Prostate gland (tissue), 2 donors: ENCODE results near the gene ZNF528. TPM values are rescaled to one million over a fixed set of nuclear protein-coding genes. Genes with fewer than 3 reads are reported as not detected.

Source experiments
- DNase-seq: peaks from one replicate; pipeline ENCODE4 v3.0.0-alpha.2; 2019; ENCODE audit warnings: low spot score
- H3K27ac ChIP-seq, 2 donors: fragments of 200-600 bp; sonication (generic); 2 replicates each; pipeline ENCODE4 v1.5.1; 2017 to 2019
- H3K27me3 ChIP-seq: fragments of 200-600 bp; sonication (generic); replicated peaks from 2 replicates; pipeline ENCODE4 v1.5.1; 2019; ENCODE audit not compliant: insufficient read depth
- H3K36me3 ChIP-seq, 2 donors: fragments of 200-600 bp; sonication (generic); 1 replicate in 1 of 2; 2 replicates in 1 of 2; pipeline versions ENCODE4 v1.5.1 to v1.8.1; 2017 to 2019
- H3K4me1 ChIP-seq: fragments of 200-600 bp; sonication (generic); replicated peaks from 2 replicates; pipeline ENCODE4 v1.5.1; 2019
- H3K4me3 ChIP-seq, 2 donors: fragments of 200-600 bp; sonication (generic); 2 replicates each; pipeline ENCODE4 v1.5.1; 2017 to 2019
- H3K9me3 ChIP-seq: fragments of 200-600 bp; sonication (generic); 2 replicates; pipeline ENCODE4 v1.5.1; 2017
- POLR2A ChIP-seq: fragments of 450-650 bp; IDR thresholded peaks from one replicate; pipeline ENCODE4 v1.6.1; 2016; ENCODE audit warnings: antibody characterized with exemption, mild to moderate bottlenecking
- POLR2AphosphoS5 ChIP-seq: sonication (generic); formaldehyde crosslinking; IDR thresholded peaks from one replicate; pipeline ENCODE4 v1.6.1; 2017; ENCODE audit warnings: antibody characterized with exemption
- WGBS: methylation state at CpG from one replicate; pipeline ENCODE4 v1.1.5; 2018; 5-methylcytosine and 5-hydroxymethylcytosine counted together
- intact Hi-C: fragments of 100-400 bp; cut with DNase I; formaldehyde crosslinking; loops from one replicate; pipeline ENCODE4 v1.14.2; 2022
- small RNA-seq, 2 donors: library from RNA; depleted of rRNA; stranded (forward); fragments of <200 nt; gene quantifications; one replicate each; pipeline ENCODE3, GENCODE V24; 2016
- total RNA-seq, 2 donors: library from RNA; depleted of rRNA; stranded (reverse); fragments of >200 nt; gene quantifications; one replicate each; pipeline ENCODE4 v1.1.0, GENCODE V29; 2016
- TF ChIP-seq, protein P1 (sequence below), 4 experiments: fragments of 200-600 bp in 2 of 4; fragments of 450-650 bp in 2 of 4; sonication (generic) in 2 of 4; IDR thresholded peaks; 1 replicate in 3 of 4; 2 replicates in 1 of 4; pipeline ENCODE4 v1.5.1; 2016 to 2019; ENCODE audit warnings: antibody characterized with exemption in 4 of 4, mild to moderate bottlenecking in 2 of 4, moderate library complexity in 2 of 4

The ZNF528 gene
- total RNA-seq, 2 donors from 2014 or later = 19.5 to 45.3 TPM

DNA sequence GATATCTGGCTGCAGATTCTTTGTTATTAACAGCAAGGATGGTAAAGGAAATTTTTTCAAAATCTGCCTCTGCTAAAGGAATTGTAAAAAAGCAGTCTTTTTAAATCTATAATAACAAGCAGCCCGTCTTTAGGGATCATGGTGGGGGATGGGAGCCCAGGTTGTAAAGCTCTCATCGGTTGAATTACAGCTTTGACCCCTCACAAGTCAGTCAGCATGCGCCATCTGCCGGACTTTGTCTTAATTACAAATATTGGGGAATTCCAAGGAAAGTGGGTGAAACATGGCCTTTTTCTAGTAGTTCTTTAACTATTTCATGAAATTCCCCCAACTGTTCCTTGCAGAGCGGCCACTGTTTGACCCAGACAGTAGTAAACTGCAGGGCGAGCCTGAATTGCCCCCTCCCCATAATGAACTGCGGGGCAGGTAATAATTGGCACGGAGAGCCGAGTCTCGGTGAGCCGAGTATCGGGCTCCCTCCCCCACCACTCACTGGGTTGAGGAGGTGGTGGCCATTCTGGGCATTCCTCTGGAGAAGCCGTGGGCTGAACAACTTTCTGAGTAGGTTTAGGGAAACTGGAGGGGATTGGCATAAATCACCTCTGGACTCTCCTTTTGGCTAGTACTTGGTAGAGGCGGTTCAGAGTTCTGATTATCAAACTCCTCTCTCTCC is 67.3 kb downstream of the ZNF528 start:
- H3K4me3 ChIP-seq = no peak overlapping the region
- H3K4me1 ChIP-seq = no peaks in the 10 kb centered on the region
- intact Hi-C loops = no loop called here
- H3K36me3 ChIP-seq = no peaks in the 10 kb centered on the region
- H3K27me3 ChIP-seq = no peaks in the 10 kb centered on the region
- no peak overlapping the region for H3K27ac ChIP-seq
- WGBS = 85% methylated on average over 14 of the region's 14 CpGs
- TF ChIP-seq POLR2A (no peak), POLR2AphosphoS5 (no peak)
- TF ChIP-seq, protein P1, sequence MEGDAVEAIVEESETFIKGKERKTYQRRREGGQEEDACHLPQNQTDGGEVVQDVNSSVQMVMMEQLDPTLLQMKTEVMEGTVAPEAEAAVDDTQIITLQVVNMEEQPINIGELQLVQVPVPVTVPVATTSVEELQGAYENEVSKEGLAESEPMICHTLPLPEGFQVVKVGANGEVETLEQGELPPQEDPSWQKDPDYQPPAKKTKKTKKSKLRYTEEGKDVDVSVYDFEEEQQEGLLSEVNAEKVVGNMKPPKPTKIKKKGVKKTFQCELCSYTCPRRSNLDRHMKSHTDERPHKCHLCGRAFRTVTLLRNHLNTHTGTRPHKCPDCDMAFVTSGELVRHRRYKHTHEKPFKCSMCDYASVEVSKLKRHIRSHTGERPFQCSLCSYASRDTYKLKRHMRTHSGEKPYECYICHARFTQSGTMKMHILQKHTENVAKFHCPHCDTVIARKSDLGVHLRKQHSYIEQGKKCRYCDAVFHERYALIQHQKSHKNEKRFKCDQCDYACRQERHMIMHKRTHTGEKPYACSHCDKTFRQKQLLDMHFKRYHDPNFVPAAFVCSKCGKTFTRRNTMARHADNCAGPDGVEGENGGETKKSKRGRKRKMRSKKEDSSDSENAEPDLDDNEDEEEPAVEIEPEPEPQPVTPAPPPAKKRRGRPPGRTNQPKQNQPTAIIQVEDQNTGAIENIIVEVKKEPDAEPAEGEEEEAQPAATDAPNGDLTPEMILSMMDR (IDR thresholded peaks at IDR 0.05) = no peak
- no peak for DNase-seq
- H3K9me3 ChIP-seq = no peaks in the 10 kb centered on the region

Small RNAs within 50 kb of the gene (small RNA-seq; reads per million reads assigned to genes)
- 0 reads per million in 2 donors for gene AC010332.1

Other genes starting within 250 kb of the ZNF528 start
- gene ZNF836, start 226.2 kb upstream of the ZNF528 start, total RNA-seq = 10 to 100 TPM; 14.1 to 19.9 TPM
- gene PPP2R1A, start 207.8 kb upstream of the ZNF528 start, total RNA-seq = 100 to 1,000 TPM; 265 to 358 TPM
- 10 to 100 TPM; 12.9 to 13.0 TPM for gene ZNF766, start 128.3 kb upstream of the ZNF528 start, total RNA-seq
- 10 to 100 TPM in 1 of 2 donors, 1 to 10 TPM in 1; 6.4 to 10.8 TPM for gene ZNF480, start 100.7 kb upstream of the ZNF528 start, total RNA-seq
- gene ZNF610, start 61.6 kb upstream of the ZNF528 start, total RNA-seq = 1 to 10 TPM; 5.5 to 9.9 TPM
- gene ZNF880, start 27.9 kb upstream of the ZNF528 start, total RNA-seq = 10 to 100 TPM; 28.1 TPM
- 1 to 10 TPM in 1 of 2 donors, under 1 TPM in 1; 0.09 to 3.2 TPM for gene ZNF534, start 31.3 kb downstream of the ZNF528 start, total RNA-seq
- 10 to 100 TPM in 1 of 2 donors, under 1 TPM in 1; 0.68 to 10.2 TPM for gene ZNF578, start 55.7 kb downstream of the ZNF528 start, total RNA-seq
- 10 to 100 TPM; 14.5 to 21.7 TPM for gene ZNF808, start 129.8 kb downstream of the ZNF528 start, total RNA-seq
- 10 to 100 TPM; 15.4 to 22.1 TPM for gene ZNF701, start 172.4 kb downstream of the ZNF528 start, total RNA-seq
- 10 to 100 TPM; 36.3 to 62.1 TPM for gene ZNF83, start 240.5 kb downstream of the ZNF528 start, total RNA-seq